ENCODE data around the gene CACNA1E.

The CACNA1E gene

DNA sequence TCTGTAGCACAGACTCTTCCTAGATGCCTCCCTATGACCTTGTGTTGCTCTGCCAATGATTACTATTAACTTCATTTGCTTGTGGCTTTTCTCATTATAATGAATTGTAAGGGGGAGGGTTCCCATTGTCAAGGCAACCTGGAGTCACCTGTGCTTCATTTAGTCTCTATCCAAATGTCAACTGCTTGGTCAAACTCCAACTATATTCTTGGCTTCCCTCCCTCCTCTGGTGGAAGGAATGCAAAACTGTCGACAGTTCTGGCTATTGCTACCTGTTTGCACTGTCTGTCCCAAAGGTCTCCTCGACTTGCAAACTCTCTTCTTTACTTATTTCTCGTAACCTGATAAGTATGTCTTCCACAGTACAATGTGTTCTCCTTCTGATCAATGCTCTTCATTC lies 100.3 kb downstream of the CACNA1E start:
- no peak for DNase-seq (ENCODE audit: low spot score)

DNA sequence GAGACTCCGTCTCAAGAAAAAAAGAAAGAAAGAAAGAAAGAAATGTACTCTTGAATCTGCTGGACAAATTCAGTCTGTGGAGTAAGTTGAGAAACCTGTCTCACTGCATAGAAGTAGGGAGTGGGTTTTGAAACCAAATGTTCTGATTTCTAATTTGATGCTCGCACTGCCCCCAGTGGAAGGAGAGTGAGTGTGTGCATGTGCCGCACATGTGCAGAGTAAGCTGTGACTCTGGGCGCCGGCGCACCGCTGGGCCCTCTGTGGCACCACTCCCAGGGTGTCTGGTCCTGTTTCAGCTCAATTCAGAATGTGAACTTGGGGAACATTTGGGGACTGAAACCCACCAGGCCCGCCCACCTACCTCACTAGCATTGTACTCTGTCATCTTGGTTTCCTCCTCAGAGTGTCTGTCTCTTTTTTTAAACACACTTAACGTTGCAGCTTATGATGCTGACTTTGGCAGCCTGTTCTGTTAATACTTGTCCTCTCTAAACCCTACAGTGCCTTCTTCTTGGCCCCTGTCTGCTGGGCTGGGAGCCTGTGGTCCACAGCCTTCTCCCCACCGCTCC lies 104.6 kb downstream of the CACNA1E start:
- DNase-seq (ENCODE audit: low spot score) = no peak

DNA sequence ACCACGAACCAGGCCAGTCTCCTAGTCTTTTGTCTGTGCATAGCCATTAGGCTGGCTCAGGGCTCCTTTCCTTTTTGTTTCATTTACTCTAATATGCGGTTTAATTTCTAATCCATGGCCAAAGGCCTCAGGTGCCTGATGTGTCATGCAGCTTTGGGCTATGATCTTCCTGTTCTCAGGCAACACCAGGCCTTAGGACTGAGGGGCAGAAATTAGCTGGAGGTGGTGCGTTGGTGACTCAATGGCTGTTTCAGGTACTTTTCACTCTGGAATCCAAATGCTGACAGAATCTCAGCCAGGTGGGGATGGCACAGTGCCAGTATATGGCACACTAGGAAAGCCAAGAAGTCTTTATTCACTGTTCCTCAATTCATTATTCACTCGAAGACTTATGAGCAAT lies 105.3 kb downstream of the CACNA1E start:
- no peak for DNase-seq (ENCODE audit: low spot score)

- DNase-seq (ENCODE audit: low spot score) = no peak
Observed at GRCh38 chr1:181592255-181592859, 109.0 kb downstream of the CACNA1E start.

- no peak for DNase-seq (ENCODE audit: low spot score)
Observed at GRCh38 chr1:181593042-181593441, 109.7 kb downstream of the CACNA1E start.

- DNase-seq (ENCODE audit: low spot score) = no peak
Observed at GRCh38 chr1:181594553-181594952, 111.2 kb downstream of the CACNA1E start.

GRCh38 chr1:181595234-181595633 lies 111.9 kb downstream of the CACNA1E start:
- no peak for DNase-seq (ENCODE audit: low spot score)

DNA sequence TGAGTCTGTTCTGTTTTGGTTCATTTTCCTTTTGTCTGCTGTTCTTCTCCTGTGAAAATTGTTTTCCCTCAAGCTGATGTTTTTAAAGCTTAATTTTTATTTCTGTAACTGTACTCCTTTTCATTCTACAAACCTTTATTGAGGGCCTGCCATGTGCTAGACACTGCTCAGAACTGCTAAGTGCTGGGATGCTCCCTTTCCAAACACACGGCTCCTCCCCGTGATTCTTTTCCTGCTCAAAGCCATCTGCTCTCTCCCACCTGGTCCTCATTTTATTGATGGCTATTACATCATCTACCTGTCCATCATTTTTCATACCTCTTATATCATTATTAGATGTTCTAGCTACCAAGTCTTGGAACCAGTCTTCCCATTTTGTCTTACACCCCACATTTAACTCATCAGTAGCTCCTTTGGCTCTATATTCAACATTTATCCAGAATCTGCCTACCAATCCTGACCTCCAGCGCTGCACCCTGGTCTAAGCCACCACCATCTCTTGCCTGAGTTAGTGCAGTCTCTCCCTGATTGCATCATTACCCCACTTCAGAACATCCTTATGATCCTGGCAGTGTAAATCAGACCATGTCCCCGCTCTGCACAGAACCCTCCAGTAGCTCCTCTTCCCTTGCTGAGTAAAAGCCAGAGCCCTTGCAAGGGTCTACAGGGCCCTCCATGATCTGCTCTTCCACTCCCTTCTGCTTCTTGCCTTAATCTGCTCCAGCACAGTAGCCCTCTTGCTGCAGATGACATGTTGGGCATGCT lies 118.1 kb downstream of the CACNA1E start:
- no peak for DNase-seq (ENCODE audit: low spot score)

GRCh38 chr1:181603735-181604410 lies 120.6 kb downstream of the CACNA1E start:
- no peak for DNase-seq (ENCODE audit: low spot score)

DNA sequence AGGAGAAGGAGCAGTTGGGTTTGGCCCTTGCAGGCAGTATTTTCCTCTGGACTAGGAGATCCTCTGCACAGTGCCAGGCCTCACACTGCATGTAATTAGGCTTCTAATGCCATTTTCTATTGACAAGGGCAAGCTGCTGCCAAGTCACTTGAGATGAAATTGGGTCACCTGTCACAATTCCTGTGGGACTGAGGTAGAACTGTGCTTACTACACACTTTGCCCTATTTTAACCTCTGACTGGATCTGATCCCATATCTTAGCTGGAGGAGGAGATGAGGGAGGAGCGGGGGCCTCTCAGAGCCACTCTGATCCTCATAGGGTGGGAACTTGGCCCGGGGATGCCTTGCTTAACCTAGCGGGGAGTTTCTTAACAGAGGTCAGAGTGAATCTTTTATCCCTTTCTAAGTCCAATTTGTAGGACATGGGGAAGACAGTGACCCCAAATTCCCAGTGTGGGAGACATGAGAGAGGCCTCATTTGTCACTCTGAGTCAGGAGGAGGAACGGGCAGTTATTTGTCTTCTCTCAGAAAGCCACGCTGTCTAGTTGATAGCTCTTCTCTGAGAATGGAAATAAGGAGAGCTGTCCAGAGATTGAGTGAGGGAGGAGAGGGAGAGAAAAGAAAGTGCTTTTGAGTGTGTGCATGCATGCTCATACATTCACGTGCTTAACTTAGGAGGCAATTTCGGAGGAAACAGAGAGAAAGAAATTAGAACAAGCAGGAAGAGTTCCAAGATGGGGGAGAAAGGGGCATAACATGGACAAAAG lies 121.3 kb downstream of the CACNA1E start:
- no peak for DNase-seq (ENCODE audit: low spot score)

GRCh38 chr1:181607524-181607923 lies 124.2 kb downstream of the CACNA1E start:
- no peak for DNase-seq (ENCODE audit: low spot score)

DNA sequence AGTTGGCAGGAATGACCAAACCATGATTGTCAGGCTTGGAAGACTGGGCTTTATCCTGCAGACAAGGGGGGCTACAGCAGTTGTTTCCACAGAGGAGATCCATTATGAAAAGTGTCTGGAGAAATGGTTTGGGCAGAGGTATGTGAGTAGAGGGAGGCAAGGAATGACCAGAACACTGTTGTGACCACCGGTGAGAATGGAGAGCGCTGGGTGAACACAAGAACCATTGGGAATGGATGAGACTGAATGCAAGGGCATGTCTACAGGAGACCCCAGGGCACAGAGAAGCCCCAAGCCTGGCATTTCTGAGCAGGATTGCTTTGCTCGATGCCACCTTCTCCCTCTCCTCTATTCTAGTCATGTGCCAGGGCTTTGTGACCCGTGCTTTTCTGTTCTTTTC lies 125.1 kb downstream of the CACNA1E start:
- no peak for DNase-seq (ENCODE audit: low spot score)

DNA sequence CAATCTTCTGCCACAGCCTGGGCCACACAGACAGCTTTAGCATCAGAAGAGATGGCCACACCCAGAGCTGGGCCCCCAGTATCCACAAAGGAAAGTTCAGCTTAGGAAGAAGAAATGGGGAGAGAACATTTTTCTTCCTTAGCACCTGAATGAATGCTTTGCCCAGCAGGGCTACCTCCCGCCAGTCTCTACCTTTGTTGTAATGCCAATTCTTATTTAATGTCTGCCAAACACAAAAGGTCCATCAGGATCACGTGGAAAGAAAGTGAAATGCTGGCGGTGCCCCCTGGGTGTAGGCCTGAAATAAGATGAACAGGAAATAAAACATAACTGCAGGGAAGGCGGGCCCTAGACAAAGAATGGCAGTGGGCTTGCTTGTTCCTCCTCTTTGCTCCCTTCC lies 125.6 kb downstream of the CACNA1E start:
- no peak for DNase-seq (ENCODE audit: low spot score)

- no peak for DNase-seq (ENCODE audit: low spot score)
Observed at GRCh38 chr1:181612100-181612499, 128.8 kb downstream of the CACNA1E start.

DNA sequence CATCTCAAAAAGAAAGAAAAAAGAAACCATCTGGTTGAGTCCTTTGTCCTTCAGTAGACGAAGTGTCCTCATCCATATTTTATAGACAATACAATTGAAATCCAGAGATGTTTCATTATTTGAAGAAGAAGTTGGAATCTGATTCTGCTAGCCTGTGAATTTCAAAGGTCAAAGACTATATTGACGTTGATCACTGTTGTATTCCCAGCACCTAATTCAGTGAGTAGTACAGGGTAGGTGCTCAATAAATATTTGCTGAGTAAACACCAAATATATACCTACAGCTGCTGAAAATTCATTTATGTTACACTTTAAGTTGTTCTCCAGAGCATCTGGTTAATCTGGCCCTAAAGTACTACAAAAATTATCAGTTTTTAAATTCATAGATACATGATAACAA lies 135.2 kb downstream of the CACNA1E start:
- no peak for DNase-seq (ENCODE audit: low spot score)

DNA sequence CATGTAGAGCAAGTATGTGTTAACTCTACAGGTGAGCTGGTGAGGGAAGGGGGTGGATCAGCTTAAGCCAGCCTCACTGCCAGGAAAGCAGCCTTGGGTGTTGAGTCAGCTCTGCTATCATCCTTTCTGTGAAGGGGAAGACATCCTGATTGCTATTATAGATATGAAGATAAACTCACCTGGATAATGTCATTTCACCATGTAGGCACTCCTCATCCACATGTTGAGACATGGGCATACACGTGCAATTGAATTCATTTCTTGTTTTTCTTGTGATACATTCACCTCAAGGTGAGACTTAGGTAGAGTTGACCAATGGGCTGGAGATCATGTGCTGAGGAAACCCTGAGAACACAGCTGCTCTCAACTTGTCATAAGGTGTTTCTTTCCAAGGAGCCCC lies 136.9 kb downstream of the CACNA1E start:
- no peak for DNase-seq (ENCODE audit: low spot score)

- DNase-seq (ENCODE audit: low spot score) = no peak
Observed at GRCh38 chr1:181623850-181624249, 140.5 kb downstream of the CACNA1E start.

- DNase-seq (ENCODE audit: low spot score) = no peak
Observed at GRCh38 chr1:181626279-181626938, 143.1 kb downstream of the CACNA1E start.

DNA sequence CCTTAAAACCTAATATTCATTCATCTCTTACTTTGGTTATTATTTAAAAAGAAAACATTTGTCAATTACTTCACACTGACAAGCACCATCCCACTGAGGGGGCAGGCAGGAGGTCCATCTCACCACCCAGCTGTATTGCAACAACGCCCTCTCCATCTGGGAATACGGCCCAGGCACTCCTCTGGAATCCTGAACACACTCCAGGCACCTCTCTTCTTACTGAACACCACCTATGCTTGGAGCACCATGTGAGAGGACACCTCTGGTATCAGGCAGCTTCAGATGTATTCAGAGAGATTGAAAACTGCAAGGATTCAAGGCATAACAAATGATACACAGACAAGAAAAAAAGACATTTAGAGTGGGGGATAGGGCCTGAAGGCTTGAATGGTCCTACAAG lies 147.1 kb downstream of the CACNA1E start:
- no peak for DNase-seq (ENCODE audit: low spot score)

DNA sequence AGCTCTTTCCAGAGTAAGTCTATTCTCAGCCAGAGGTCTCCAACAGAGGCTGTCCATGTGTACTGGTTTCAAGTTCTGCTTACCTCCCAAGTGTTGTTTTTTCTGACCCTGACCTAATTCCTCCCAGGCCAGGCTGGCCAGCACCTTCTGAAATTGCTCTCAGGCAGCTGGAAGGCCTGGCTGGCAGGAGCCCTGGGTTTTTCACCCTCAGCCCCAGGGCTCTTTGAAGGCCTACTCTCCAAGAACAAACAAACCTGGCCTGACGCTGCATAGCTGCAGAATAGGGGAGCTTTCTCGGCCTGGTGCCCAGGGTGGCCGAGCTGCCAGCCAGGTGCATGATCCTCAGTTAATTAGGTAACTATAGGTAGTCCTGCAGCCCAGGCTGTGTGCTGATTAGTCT lies 147.5 kb downstream of the CACNA1E start:
- DNase-seq (ENCODE audit: low spot score) = no peak

GRCh38 chr1:181632492-181632891 lies 149.2 kb downstream of the CACNA1E start:
- no peak for DNase-seq (ENCODE audit: low spot score)

GRCh38 chr1:181632960-181633359 lies 149.6 kb downstream of the CACNA1E start:
- no peak for DNase-seq (ENCODE audit: low spot score)

Data from CD4-positive, alpha-beta T cell treated with Interleukin-6 at 100 ng/mL for 8 hours (primary cell).